COR-L47 (cell line): Measurements from ENCODE around the gene RBPMS2.

Experiments used
- DNase-seq: peaks from one replicate; lab custom pipeline; 2025; lab: John Stamatoyannopoulos, UW

Gene RBPMS2

GRCh38 chr15:64691896-64692565, 83.4 kb downstream of the RBPMS2 start:
- DNase-seq = no peak

DNA sequence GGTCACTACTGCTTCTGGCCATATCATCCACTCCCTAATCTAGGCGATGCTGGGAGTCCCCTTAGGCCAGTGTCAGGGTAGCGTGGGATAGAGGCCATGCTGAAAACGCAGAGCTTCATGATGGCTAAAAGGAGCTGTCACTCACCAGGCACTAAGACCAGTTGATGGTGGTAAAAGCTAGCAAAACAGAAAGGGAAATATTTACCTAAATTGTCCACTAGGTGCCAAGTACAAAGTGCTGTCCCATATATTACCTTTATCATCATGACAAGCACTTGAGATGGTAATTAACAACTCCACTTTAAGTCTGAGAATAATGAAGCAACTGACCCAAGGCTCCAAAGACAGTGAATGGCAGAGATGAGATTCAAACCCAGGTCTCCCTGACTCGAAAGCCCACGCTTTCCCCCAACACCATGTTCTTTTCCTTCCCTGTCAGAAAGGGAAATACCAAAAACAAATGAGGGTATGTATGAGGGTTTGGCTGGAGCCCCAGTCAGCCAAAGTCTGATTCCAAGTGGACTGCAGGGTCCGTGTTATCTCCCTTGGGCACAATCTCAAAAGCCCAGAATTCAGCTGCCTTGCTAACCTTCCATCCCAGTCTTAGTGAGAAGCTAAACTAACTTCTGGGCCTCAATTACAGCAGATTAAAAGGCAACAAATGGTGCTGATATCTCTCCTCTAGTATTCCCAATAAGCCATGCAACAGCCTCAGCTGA, 84.7 kb downstream of the RBPMS2 start:
- no peak for DNase-seq

- no peak for DNase-seq
Observed at GRCh38 chr15:64690008-64690407, 85.4 kb downstream of the RBPMS2 start.
